SK-N-SH (cell line): ENCODE results near the gene FAM20A. TPM values are rescaled to one million over a fixed set of nuclear protein-coding genes. Genes with fewer than 3 reads are reported as not detected.

Source experiments
- CTCF ChIA-PET: fragments of 300-600, 350-600 bp; formaldehyde crosslinking; extraction: SDS; loops from one replicate; lab custom pipeline; 2021; lab: Yijun Ruan, JAX
- POLR2A ChIA-PET: fragments of 350-600 bp; sonication (Branson Sonifier 250); formaldehyde crosslinking; extraction: SDS; loops from one replicate; lab custom pipeline; 2020; ENCODE audit warnings: antibody characterized with exemption, inconsistent platforms; lab: Yijun Ruan, JAX
- DNase-seq: peaks from one replicate; pipeline ENCODE4 v3.0.0; 2012
- H2AFZ ChIP-seq: fragments of 200-600 bp; sonication (generic); 2 replicates; pipeline ENCODE4 v1.8.1; 2016; ENCODE audit warnings: antibody characterized with exemption, mild to moderate bottlenecking, low read depth
- H3F3A ChIP-seq: fragments of 200-600 bp; sonication (generic); replicated peaks from 2 replicates; pipeline ENCODE3; 2016; ENCODE audit warnings: antibody characterized with exemption, mild to moderate bottlenecking; ENCODE audit not compliant: insufficient read depth
- H3K27ac ChIP-seq, 2 experiments: fragments of 200-500 bp in 1 of 2; fragments of 200-600 bp in 1 of 2; sonication (Bioruptor generic) in 1 of 2; sonication (generic), shearing (Covaris generic) in 1 of 2; 2 replicates each; pipeline versions ENCODE4 v1.5.1 to v1.6.1; 2014 to 2016; ENCODE audit warnings: low read depth in 2 of 2, inconsistent platforms in 1 of 2, low read length in 1 of 2, mild to moderate bottlenecking in 1 of 2, mixed read lengths in 1 of 2
- H3K27me3 ChIP-seq: fragments of 200-600 bp; sonication (generic), shearing (Covaris generic); 2 replicates; pipeline ENCODE4 v1.6.1; 2016; ENCODE audit warnings: mixed run types; ENCODE audit not compliant: insufficient read depth
- H3K36me3 ChIP-seq, 2 experiments: fragments of 200-500 bp in 1 of 2; fragments of 200-600 bp in 1 of 2; sonication (Bioruptor generic) in 1 of 2; sonication (generic) in 1 of 2; replicated peaks in 1 of 2; 2 replicates each; pipeline versions ENCODE3 to v1.5.1; 2014 to 2016; ENCODE audit warnings: low read length in 1 of 2, mild to moderate bottlenecking in 1 of 2; ENCODE audit not compliant: insufficient read depth in 2 of 2, control insufficient read depth in 1 of 2
- H3K4me1 ChIP-seq, 2 experiments: fragments of 200-500 bp in 1 of 2; fragments of 200-600 bp in 1 of 2; sonication (Bioruptor generic) in 1 of 2; sonication (generic), shearing (Covaris generic) in 1 of 2; 2 replicates each; pipeline versions ENCODE4 v1.5.1 to v1.6.1; 2014 to 2016; ENCODE audit warnings: low read depth in 1 of 2, low read length in 1 of 2, mixed run types in 1 of 2; ENCODE audit not compliant: insufficient read depth in 2 of 2, control insufficient read depth in 1 of 2
- H3K4me2 ChIP-seq: fragments of 200-600 bp; sonication (generic), shearing (Covaris generic); 2 replicates; pipeline ENCODE4 v1.6.1; 2017; ENCODE audit warnings: mixed run types
- H3K4me3 ChIP-seq, 2 experiments: fragments of 200-500 bp in 1 of 2; fragments of 200-600 bp in 1 of 2; sonication (Bioruptor generic) in 1 of 2; sonication (generic), shearing (Covaris generic) in 1 of 2; 2 replicates each; pipeline versions ENCODE4 v1.5.1 to v1.8.1; 2014 to 2016; ENCODE audit warnings: low read depth in 2 of 2, inconsistent platforms in 1 of 2, low read length in 1 of 2, mild to moderate bottlenecking in 1 of 2, mixed read lengths in 1 of 2, moderate library complexity in 1 of 2
- H3K79me2 ChIP-seq: fragments of 200-600 bp; sonication (generic); 2 replicates; pipeline ENCODE4 v1.8.1; 2017; ENCODE audit warnings: mild to moderate bottlenecking; ENCODE audit not compliant: insufficient read depth
- H3K9ac ChIP-seq: fragments of 200-600 bp; sonication (generic); 2 replicates; pipeline ENCODE4 v1.6.1; 2017; ENCODE audit warnings: mixed run types
- H3K9me2 ChIP-seq: fragments of 200-600 bp; sonication (generic); 2 replicates; pipeline ENCODE4 v1.6.1; 2017; ENCODE audit warnings: mixed run types
- H3K9me3 ChIP-seq: fragments of 200-600 bp; sonication (generic); 2 replicates; pipeline ENCODE4 v1.6.1; 2017; ENCODE audit warnings: mixed run types, mild to moderate bottlenecking, moderate library complexity
- H4K20me1 ChIP-seq: fragments of 200-600 bp; sonication (generic); 2 replicates; pipeline ENCODE4 v1.6.1; 2017; ENCODE audit warnings: mild to moderate bottlenecking, mixed run types; ENCODE audit not compliant: insufficient read depth
- CTCF ChIP-seq: fragments of 200-600 bp; sonication (generic); IDR thresholded peaks from 2 replicates; pipeline ENCODE4 v1.6.1; 2017; ENCODE audit warnings: antibody characterized with exemption, mild to moderate bottlenecking, moderate library complexity
- GATA2 ChIP-seq: sonication (generic); formaldehyde crosslinking; IDR thresholded peaks from 2 replicates; pipeline ENCODE4 v1.5.0; 2020; ENCODE audit warnings: mild to moderate bottlenecking, missing genetic modification reagents
- RAD21 ChIP-seq: IDR thresholded peaks from 2 replicates; pipeline ENCODE4 v1.6.1; 2012; ENCODE audit warnings: mild to moderate bottlenecking, low read length
- RCOR1 ChIP-seq: fragments of 150-350 bp; IDR thresholded peaks from 2 replicates; pipeline ENCODE4 v1.6.1; 2017; ENCODE audit warnings: antibody characterized with exemption, low read length
- RXRA ChIP-seq: IDR thresholded peaks from 2 replicates; pipeline ENCODE4 v1.4.0; 2012; ENCODE audit warnings: low read depth, mild to moderate bottlenecking, borderline replicate concordance
- SIN3A ChIP-seq: IDR thresholded peaks from 2 replicates; pipeline ENCODE4 v1.6.1; 2012; ENCODE audit warnings: low read depth, mild to moderate bottlenecking, low read length, moderate library complexity, borderline replicate concordance
- TAF1 ChIP-seq: IDR thresholded peaks from 2 replicates; pipeline ENCODE4 v1.6.1; 2012; ENCODE audit warnings: low read depth, mild to moderate bottlenecking, low read length, moderate library complexity, borderline replicate concordance
- TEAD4 ChIP-seq: IDR thresholded peaks from 2 replicates; pipeline ENCODE4 v1.4.0; 2012; ENCODE audit warnings: mild to moderate bottlenecking, borderline replicate concordance; ENCODE audit not compliant: insufficient read depth
- USF2 ChIP-seq: fragments of 150-350 bp; IDR thresholded peaks from 2 replicates; pipeline ENCODE4 v1.6.1; 2017; ENCODE audit warnings: antibody characterized with exemption, low read length, low read depth, borderline replicate concordance
- WGBS: methylation state at CpG from one replicate; pipeline ENCODE4 v1.1.6; 2017; ENCODE audit warnings: low lambda C conversion rate; 5-methylcytosine and 5-hydroxymethylcytosine counted together
- polyA plus RNA-seq, 3 experiments: library from polyadenylated mRNA; depleted of rRNA; stranded (reverse); fragments of >200 nt; gene quantifications; 2 replicates each; pipeline ENCODE4 v1.2.3, GENCODE V29; 2012

Gene FAM20A
- polyA plus RNA-seq, 1 of the 3 experiments (the other 2 are of a cell fraction): not detected

GRCh38 chr17:68578236-68578635, 22.9 kb downstream of the FAM20A start:
- no peaks in the 10 kb centered on the region for H3K79me2 ChIP-seq
- H3F3A ChIP-seq: no peaks in the 10 kb centered on the region
- H3K27me3 ChIP-seq: no peaks in the 10 kb centered on the region
- H3K27ac ChIP-seq: no peak overlapping the region
- 33% methylated on average over 3 of the region's 3 CpGs for WGBS
- H3K4me1 ChIP-seq: no peaks in the 10 kb centered on the region
- H2AFZ ChIP-seq: no peak overlapping the region
- no peaks in the 10 kb centered on the region for H4K20me1 ChIP-seq
- no peak for TF ChIP-seq TAF1
- no peaks in the 10 kb centered on the region for H3K9me3 ChIP-seq
- DNase-seq: no peak
- no peak overlapping the region for H3K4me2 ChIP-seq
- no peaks in the 10 kb centered on the region for H3K9me2 ChIP-seq
- ChIA-PET POLR2A (no interaction called here), CTCF (interaction anchor here (1.0 kb wide), 1 partner anchor 20 kb away, joined by 3 read pairs; no protein-coding TSS in a partner anchor)
- H3K4me3 ChIP-seq: no peak overlapping the region
- no peaks in the 10 kb centered on the region for H3K36me3 ChIP-seq
- H3K9ac ChIP-seq: no peak overlapping the region

- Histone ChIP-seq H3K4me3 (no peak overlapping the region), H3K4me1 (no peaks in the 10 kb centered on the region), H3K27ac (no peak overlapping the region), H3K9me3 (no peaks in the 10 kb centered on the region), H3K9ac (no peak overlapping the region), H3K9me2 (no peaks in the 10 kb centered on the region), H2AFZ (no peak overlapping the region), H3K36me3 (no peaks in the 10 kb centered on the region), H4K20me1 (no peaks in the 10 kb centered on the region), H3F3A (no peaks in the 10 kb centered on the region), H3K4me2 (no peak overlapping the region), H3K27me3 (no peaks in the 10 kb centered on the region), H3K79me2 (no peaks in the 10 kb centered on the region)
- CTCF ChIA-PET: interaction anchor here (0.7 to 2.1 kb wide), 3 partner anchors 19 to 1939 kb away, joined by 3 to 6 read pairs (median 3); no protein-coding TSS in a partner anchor
- DNase-seq: no peak
- POLR2A ChIA-PET: no interaction called here
- 71% methylated on average over 3 of the region's 3 CpGs for whole genome bisulfite sequencing
- TF ChIP-seq SIN3A (no peak), CTCF (no peak), RCOR1 (no peak), GATA2 (CRISPR knock-in tag) (no peak), RAD21 (no peak), USF2 (no peak), RXRA (no peak), TEAD4 (no peak)
These were observed 23.7 kb downstream of the FAM20A start for GRCh38 chr17:68577497-68577821.
